Common myeloid progenitor, CD34-positive (primary cell): ENCODE measurements around the gene EED.

Experiments used
- CTCF ChIA-PET: fragments of 350-600 bp; sonication (Branson Sonifier 250); formaldehyde crosslinking; loops from one replicate; lab custom pipeline; 2021; ENCODE audit warnings: antibody characterized with exemption; lab: Charles Lee
- POLR2A ChIA-PET: fragments of 350-600 bp; sonication (Branson Sonifier 250); formaldehyde crosslinking; loops from one replicate; lab custom pipeline; 2021; ENCODE audit warnings: antibody characterized with exemption; lab: Charles Lee
- DNase-seq, 3 donors: peaks; one replicate each; pipeline versions ENCODE4 v3.0.0 to v3.0.0-alpha.2; 2013
- H3K27ac ChIP-seq, 2 experiments: 1 replicate in 1 of 2; 2 replicates in 1 of 2; pipeline ENCODE4 v1.7.0; 2013; ENCODE audit warnings: inconsistent platforms in 2 of 2, low read length in 2 of 2, mild to moderate bottlenecking in 2 of 2, low read depth in 1 of 2, moderate library complexity in 1 of 2; ENCODE audit not compliant: severe bottlenecking in 2 of 2, insufficient read depth in 1 of 2, poor library complexity in 1 of 2
- H3K27me3 ChIP-seq, 5 experiments: replicated peaks in 2 of 5; 1 replicate in 3 of 5; 2 replicates in 2 of 5; pipeline versions ENCODE4 v1.6.1 to v1.7.0; 2013; ENCODE audit warnings: low read length in 4 of 5, mild to moderate bottlenecking in 2 of 5, moderate library complexity in 2 of 5, inconsistent platforms in 1 of 5; ENCODE audit not compliant: insufficient read depth in 5 of 5, control insufficient read depth in 4 of 5
- H3K36me3 ChIP-seq, 4 experiments: 1 replicate in 2 of 4; 2 replicates in 2 of 4; pipeline versions ENCODE4 v1.6.1 to v1.7.0; 2013; ENCODE audit warnings: low read length in 3 of 4, control low read depth in 1 of 4, mild to moderate bottlenecking in 1 of 4; ENCODE audit not compliant: control insufficient read depth in 4 of 4, insufficient read depth in 4 of 4
- H3K4me1 ChIP-seq, 4 experiments: 1 replicate in 3 of 4; 2 replicates in 1 of 4; pipeline versions ENCODE4 v1.6.1 to v1.7.1; 2013; ENCODE audit warnings: low read length in 3 of 4, mild to moderate bottlenecking in 3 of 4, control low read depth in 1 of 4, inconsistent platforms in 1 of 4, moderate library complexity in 1 of 4; ENCODE audit not compliant: control insufficient read depth in 4 of 4, insufficient read depth in 4 of 4; ENCODE audit errors: control extremely low read depth in 1 of 4
- H3K4me3 ChIP-seq, 7 experiments: 1 replicate in 4 of 7; 2 replicates in 3 of 7; pipeline versions ENCODE4 v1.5.1 to v1.7.0; 2013; ENCODE audit warnings: mild to moderate bottlenecking in 7 of 7, low read length in 6 of 7, moderate library complexity in 6 of 7, inconsistent platforms in 2 of 7, low read depth in 2 of 7, control low read depth in 1 of 7; ENCODE audit not compliant: insufficient read depth in 4 of 7, control insufficient read depth in 1 of 7; ENCODE audit errors: extremely low read depth in 1 of 7
- H3K9me3 ChIP-seq, 5 experiments: 1 replicate in 4 of 5; 2 replicates in 1 of 5; pipeline versions ENCODE4 v1.6.1 to v1.7.1; 2013; ENCODE audit warnings: low read length in 4 of 5, mild to moderate bottlenecking in 2 of 5, inconsistent platforms in 1 of 5, low read depth in 1 of 5, moderate library complexity in 1 of 5; ENCODE audit not compliant: control insufficient read depth in 4 of 5, insufficient read depth in 2 of 5; ENCODE audit errors: control extremely low read depth in 1 of 5
- WGBS: methylation state at CpG from one replicate; pipeline ENCODE4 v1.1.5; 2013; ENCODE audit not compliant: insufficient coverage; 5-methylcytosine and 5-hydroxymethylcytosine counted together

EED gene

DNA sequence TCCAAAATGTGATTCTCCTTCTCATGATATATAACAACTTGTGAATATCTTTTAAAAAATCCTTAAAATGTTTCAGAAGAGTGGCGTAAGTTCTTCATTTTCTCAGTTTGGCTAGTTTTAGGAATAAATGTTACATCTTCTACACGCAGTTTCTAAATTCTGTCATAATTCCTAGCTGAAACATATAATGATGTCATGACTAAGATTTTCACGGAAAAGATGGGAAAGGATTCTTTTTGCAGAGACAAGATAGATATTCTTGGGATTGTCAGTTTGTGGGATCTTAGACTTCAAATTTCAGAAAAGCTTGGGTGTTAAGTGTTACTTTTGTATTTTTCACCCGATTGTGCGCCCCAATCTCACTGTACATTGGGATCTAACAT, 1.7 kb downstream of the EED start:
- POLR2A ChIA-PET: no interaction called here
- H3K4me3 ChIP-seq: peak overlapping the region in 6 of 7 experiments; percentile 93 to 100 (median 98)
- no peaks in the 10 kb centered on the region for H3K9me3 ChIP-seq
- CTCF ChIA-PET: interaction anchor here (0.6 to 1.5 kb wide), 5 partner anchors 11 to 212 kb away, joined by 3 read pairs; no protein-coding TSS in a partner anchor
- H3K27ac ChIP-seq: peak overlapping the region; percentile 36 to 99
- no peak for DNase-seq
- H3K27me3 ChIP-seq: no peaks in the 10 kb centered on the region
- peaks cover 0 to 4% (median 2%) of the 10 kb centered on the region in 4 experiments for H3K36me3 ChIP-seq
- 100% methylated on average over 1 of the region's 5 CpGs for WGBS
- H3K4me1 ChIP-seq: peaks cover 19 to 40% (median 28%) of the 10 kb centered on the region in 4 experiments

DNA sequence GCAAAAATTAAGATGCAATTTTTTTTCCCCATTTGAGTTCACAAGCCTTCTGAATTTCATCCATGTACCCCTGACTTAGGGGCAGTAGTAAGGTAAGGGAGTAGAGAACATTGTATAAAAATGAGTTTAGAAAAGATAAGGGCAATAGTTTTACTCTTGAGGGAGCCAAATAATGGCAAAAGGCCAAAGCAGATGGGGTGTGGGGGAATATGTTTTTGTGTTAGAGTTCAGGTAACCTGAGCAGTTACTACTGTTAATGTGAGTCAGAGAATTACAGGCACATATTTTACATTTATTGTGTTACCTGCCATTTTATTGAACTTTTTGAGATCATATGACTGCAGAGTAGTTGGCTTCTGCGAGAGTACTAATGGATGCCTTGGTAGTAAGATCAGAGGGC, 3.1 kb downstream of the EED start:
- ChIA-PET CTCF (interaction anchor here (1.0 kb wide), 1 partner anchor 29 kb away, joined by 3 read pairs; no protein-coding TSS in a partner anchor), POLR2A (no interaction called here)
- H3K27ac ChIP-seq: no peak overlapping the region

DNA sequence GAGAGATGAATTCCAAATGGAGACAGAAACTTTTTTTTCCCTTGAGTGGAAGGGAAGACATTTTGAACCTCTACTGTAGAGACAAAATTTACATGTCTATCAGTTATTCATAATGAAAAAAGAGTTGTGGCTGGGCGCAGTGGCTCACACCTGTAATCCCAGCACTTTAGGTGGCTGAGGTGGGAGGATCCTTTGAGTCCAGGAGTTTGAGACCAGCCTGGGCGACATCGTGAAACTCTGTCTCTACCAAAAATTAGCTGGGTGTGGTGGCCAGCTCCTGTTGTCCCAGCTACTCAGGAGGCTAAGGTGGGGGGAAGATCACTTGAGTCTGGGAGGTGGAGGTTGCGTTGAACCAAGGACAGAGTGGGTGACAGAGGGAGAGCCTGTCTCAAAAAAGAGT, 4.1 kb downstream of the EED start:
- Histone ChIP-seq H3K4me3 (no peak overlapping the region), H3K4me1 (peaks cover 12 to 27% (median 20%) of the 10 kb centered on the region in 4 experiments), H3K27ac (no peak overlapping the region), H3K9me3 (no peaks in the 10 kb centered on the region), H3K36me3 (peaks cover 0 to 15% (median 6%) of the 10 kb centered on the region in 4 experiments), H3K27me3 (no peaks in the 10 kb centered on the region)
- CTCF ChIA-PET: interaction anchor here (0.6 to 1.1 kb wide), 2 partner anchors 11 to 170 kb away, joined by 3 read pairs; no protein-coding TSS in a partner anchor
- WGBS: 100% methylated on average over 3 of the region's 4 CpGs
- DNase-seq: no peak
- POLR2A ChIA-PET: no interaction called here

More for the DNA sequence above, 3.1 kb downstream of the EED start:
- Histone ChIP-seq H3K9me3 (no peaks in the 10 kb centered on the region), H3K4me3 (no peak overlapping the region), H3K4me1 (peaks cover 19 to 34% (median 27%) of the 10 kb centered on the region in 4 experiments), H3K27me3 (no peaks in the 10 kb centered on the region), H3K36me3 (peaks cover 0 to 10% (median 4%) of the 10 kb centered on the region in 4 experiments)
- peak in 2 of 3 donors; percentile 12 to 17 for DNase-seq
- WGBS: 67% methylated on average over 1 of the region's 1 CpG

DNA sequence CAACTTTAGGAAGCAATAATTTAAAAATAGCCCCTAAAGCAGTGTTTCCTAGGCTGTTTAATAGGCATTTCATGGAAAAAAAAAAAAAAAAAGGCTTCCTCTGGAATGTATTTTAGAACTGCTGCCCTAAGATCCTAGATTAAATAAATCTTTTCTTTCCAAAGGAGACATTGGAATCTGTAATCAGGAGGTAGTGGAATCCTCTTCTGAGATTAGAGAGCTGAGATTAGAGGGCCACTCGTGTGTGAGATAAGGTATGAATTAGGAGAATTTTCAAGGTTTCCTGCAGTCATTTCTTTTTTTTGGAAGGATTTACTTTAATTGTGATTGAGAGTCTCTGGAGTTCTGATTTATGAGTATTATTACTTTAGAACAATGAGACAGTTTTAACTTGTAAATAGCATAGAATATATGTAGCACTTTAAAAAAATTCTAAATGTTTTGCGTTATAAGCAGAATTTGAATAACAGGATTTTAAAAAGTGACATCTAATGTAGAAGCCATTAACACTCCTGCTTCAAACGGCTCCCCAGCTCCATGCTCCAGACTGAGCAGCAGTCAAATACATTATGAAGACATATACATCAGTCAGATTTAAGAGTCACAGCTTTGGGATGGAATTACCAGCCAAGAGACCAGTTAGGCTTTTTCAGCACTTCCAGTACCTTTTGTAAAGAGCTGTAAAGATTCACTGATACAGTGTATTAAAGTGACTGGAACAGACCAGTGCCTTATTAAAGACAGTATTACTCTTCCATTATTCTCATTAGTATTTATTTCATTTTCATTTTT, 5.0 kb downstream of the EED start:
- POLR2A ChIA-PET: no interaction called here

DNA sequence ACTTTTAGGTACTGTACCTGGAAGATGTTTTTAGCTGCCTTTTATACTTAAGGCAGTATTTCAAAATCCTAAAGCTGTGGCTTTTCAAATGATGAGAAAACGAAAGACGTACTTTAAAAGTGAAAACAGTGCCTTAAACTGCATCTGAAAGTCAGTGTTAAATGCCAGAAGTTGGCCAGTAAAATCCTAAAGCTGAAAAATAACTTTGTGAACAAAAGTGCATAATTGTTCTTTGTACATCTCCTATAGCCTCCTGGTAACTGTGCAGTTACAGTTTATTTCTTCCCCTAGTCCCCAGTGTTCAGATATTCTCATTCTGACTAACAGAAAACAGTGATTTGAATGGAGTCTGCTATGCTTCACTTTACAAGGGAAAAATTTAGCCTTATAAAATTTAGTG, 6.8 kb downstream of the EED start:
- 88% methylated on average over 2 of the region's 2 CpGs for WGBS
- POLR2A ChIA-PET: no interaction called here

More for the DNA sequence above, 5.0 kb downstream of the EED start:
- DNase-seq: no peak
- H3K9me3 ChIP-seq: no peaks in the 10 kb centered on the region
- peaks cover 7 to 21% (median 15%) of the 10 kb centered on the region in 4 experiments for H3K4me1 ChIP-seq
- no peaks in the 10 kb centered on the region for H3K27me3 ChIP-seq
- no CpG with 5 or more reads among the region's 3 CpGs for WGBS
- no peak overlapping the region for H3K4me3 ChIP-seq
- CTCF ChIA-PET: interaction anchor here (0.6 to 1.1 kb wide), 4 partner anchors 11 to 208 kb away, joined by 3 to 4 read pairs (median 3); no protein-coding TSS in a partner anchor
- H3K27ac ChIP-seq: no peak overlapping the region
- peaks cover 0 to 15% (median 6%) of the 10 kb centered on the region in 4 experiments for H3K36me3 ChIP-seq

DNA sequence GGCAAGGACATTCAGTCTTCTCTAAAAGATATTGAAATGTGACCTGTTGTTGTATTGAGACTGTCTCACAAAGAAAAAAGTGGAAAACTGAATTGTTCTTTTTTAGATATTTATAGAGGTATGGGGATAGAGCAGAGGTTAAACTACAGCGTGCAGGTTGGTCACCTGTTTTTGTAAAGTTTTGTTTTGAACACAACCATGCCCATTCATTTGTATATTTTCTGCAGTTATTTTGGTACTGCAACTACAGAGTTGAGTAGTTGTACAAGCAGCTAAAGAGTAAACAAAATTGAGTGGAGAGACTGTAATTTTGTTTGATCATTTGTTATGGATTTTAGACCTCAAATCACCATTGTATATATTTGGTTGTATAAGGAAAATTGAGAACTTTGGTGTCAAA, 11.3 kb downstream of the EED start:
- ChIA-PET POLR2A (no interaction called here), CTCF (no interaction called here)
- Histone ChIP-seq H3K4me3 (no peak overlapping the region), H3K27ac (no peak overlapping the region), H3K27me3 (no peaks in the 10 kb centered on the region), H3K36me3 (peaks cover 3 to 38% (median 22%) of the 10 kb centered on the region in 4 experiments), H3K9me3 (no peaks in the 10 kb centered on the region), H3K4me1 (no peaks in the 10 kb centered on the region)
- whole genome bisulfite sequencing: no CpG with 5 or more reads among the region's 1 CpG
- DNase-seq: no peak

More for the DNA sequence above, 6.8 kb downstream of the EED start:
- Histone ChIP-seq H3K36me3 (peaks cover 0 to 19% (median 9%) of the 10 kb centered on the region in 4 experiments), H3K27me3 (no peaks in the 10 kb centered on the region), H3K4me1 (peaks cover 6 to 15% (median 10%) of the 10 kb centered on the region in 4 experiments), H3K4me3 (no peak overlapping the region), H3K9me3 (no peaks in the 10 kb centered on the region), H3K27ac (no peak overlapping the region)
- CTCF ChIA-PET: interaction anchor here (0.8 to 1.4 kb wide), 5 partner anchors 12 to 182 kb away, joined by 3 to 4 read pairs (median 3); no protein-coding TSS in a partner anchor
- no peak for DNase-seq

DNA sequence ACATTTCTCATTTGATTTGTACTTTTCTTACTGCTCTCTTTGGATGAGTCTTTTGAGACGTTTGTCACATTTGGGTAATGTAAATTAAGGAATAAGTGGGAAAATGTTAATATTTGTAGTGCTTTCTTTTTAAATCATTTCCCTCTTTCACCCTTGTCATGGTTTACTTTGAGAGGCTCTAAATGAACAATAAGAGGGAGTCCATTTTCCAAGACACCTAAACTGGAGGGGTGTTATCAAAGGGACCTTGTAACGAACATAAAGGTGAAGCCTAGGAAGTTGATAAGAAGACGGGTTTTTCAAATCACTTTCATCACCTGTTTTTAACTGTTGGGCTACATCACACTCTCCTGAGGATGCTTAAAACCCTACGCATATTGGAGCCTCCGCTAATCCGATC, 12.1 kb downstream of the EED start:
- no peak overlapping the region for H3K27ac ChIP-seq
- no peak overlapping the region for H3K4me3 ChIP-seq
- no peaks in the 10 kb centered on the region for H3K9me3 ChIP-seq
- ChIA-PET CTCF (interaction anchor here (0.7 kb wide), 1 partner anchor 42 kb away, joined by 3 read pairs; no protein-coding TSS in a partner anchor), POLR2A (no interaction called here)
- 67% methylated on average over 3 of the region's 6 CpGs for WGBS
- H3K4me1 ChIP-seq: no peaks in the 10 kb centered on the region
- no peak for DNase-seq
- H3K36me3 ChIP-seq: peaks cover 7 to 38% (median 23%) of the 10 kb centered on the region in 4 experiments
- H3K27me3 ChIP-seq: no peaks in the 10 kb centered on the region
